Skin of body (tissue), 3 donors: ENCODE data around the gene PLK4. TPM values are rescaled to one million over a fixed set of nuclear protein-coding genes. Genes with fewer than 3 reads are reported as not detected.
"Not testable (repeated sequence)": the region's sequence is repeated elsewhere in the genome, so short reads cannot be mapped to it uniquely, and the experiment has no call there.

ENCODE experiments used
- DNase-seq: peaks from one replicate; lab custom pipeline; 2025; lab: John Stamatoyannopoulos, UW
- small RNA-seq: library from RNA; depleted of rRNA; stranded (forward); fragments of <200 nt; gene quantifications from one replicate; pipeline ENCODE3, GENCODE V24; 2014; ENCODE audit warnings: low replicate concordance
- total RNA-seq: library from RNA; depleted of rRNA; stranded (reverse); fragments of >200 nt; gene quantifications from one replicate; pipeline ENCODE4 v1.2.3, GENCODE V29; 2014

The PLK4 gene
- total RNA-seq, 1 donor from 2014 or later, result 15.4 TPM

DNA sequence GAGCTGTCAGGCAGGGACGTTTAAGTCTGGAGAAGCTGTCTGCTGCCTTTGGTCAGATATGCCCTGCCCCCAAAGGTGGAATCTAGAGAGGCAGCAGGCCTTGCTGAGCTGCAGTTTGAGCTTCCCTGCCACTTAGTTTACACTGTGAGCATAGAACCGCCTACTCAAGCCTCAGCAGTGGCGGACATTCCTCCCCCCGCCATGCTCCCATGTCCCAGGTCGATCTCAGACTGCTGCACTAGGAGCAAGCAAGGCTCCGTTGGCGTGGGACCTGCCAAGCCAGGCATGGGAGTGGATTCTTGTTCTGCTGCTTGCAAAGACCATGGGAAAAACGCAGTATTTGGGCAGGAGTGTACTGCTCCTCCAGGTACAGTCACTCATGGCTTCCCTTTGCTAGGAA, 24.3 kb downstream of the PLK4 start:
- DNase-seq, result no peak

DNA sequence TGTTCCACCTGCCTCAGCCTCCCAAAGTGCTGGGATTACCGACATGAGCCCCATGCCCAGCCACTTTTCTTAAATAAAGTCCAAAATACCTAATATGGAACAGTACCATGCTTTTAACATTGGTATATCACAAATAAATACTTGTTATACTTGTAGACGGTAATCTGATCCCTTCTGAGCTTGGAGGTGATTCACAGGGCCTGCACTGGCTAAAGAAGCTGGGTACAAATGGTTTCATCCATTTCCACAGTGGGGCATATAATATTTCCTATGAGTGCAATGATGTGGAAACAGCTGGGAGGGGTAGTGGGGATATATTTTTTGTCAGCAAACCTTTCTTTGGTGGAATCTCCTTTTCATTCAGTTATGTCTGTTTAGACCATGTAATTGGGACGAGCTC, 35.8 kb downstream of the PLK4 start:
- no peak for DNase-seq

DNA sequence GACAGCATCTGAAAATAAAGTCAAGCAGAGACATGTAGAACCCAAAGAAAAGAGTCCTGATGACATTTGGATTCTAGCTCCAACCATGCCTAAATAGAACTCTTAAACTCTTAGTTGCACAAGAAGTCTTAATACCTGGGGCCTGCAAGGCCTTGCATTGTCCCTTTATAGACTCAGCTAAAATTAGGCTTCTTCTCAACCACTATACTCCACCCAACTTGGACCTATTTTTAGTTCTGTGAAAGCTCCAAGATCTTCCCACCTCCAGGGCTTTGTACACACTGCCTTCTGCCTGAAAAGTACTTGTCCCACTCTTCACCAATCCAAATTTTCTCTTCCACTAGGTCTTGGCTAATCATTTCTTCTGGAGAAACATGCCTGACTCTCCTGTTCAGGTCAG, 36.5 kb downstream of the PLK4 start:
- DNase-seq, result no peak

DNA sequence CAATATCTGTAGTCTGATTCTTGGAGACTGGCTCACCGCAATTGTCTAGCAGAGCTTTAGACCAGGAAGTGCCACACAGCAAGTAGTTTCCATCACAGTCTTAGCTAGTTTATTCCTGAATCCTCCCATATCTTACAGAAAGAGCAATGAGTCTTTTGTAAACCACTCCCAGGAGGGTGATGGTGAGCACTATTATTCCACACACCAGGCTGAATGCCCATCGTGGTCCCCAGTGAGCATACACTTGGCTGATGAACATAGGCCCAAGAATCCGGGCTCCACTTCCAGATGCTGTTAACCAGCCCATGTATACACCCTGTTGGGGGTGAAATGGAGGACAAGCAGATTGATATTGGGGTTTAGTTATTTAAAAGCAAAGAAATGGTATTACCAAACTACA, 39.8 kb downstream of the PLK4 start:
- no peak for DNase-seq

DNA sequence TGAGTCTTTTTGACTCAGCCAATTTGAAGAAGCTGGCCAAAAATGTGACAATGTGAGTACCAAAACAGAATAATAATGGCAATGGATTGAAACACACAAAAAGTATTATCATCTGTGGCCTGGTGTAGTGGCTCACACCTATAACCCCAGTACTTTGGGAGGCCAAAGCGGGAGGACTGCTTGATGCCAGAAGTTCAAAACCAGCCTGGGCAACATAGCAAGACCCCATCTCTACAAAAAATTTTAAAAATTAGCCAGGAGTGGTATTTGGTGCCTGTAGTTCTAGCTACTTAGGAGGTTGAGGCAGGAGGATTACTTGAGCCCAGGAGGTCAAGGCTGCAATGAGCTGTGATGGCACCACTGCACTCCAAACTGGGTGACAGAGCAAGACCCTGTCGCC, 41.5 kb downstream of the PLK4 start:
- no peak for DNase-seq

DNA sequence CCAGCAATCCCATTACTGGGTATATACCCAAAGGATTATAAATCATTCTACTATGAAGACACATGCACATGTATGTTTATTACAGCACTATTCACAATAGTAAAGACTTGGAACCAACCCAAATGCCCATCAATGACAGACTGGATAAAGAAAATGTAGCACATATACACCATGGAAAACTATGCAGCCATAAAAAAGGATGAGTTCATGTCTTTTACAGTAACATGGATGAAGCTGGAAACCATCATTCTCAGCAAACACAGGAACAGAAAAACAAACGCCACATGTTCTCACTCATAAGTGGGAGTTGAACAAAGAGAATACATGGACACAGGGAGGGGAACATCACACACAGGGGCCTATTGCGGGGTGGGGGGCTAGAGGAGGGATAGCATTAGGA, 45.0 kb downstream of the PLK4 start:
- DNase-seq, result not testable (repeated sequence)

DNA sequence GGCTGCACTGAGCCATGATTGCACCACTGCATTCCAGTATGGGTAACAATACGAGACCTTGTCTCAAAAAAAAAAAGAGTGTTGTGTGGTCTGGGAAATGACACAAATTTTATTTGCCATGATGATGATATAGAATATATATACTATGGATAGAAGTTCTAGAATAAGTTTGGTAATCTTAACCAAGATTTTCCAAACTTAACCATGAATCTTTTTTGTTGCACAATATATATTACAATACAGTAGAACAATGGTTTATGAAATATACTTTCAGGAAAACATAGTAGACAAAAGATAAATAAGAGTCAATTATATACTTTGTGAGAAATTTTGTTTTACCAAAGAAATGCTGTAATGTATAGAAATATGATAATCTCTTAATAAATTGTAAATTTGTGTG, 49.5 kb downstream of the PLK4 start:
- DNase-seq, result no peak

DNA sequence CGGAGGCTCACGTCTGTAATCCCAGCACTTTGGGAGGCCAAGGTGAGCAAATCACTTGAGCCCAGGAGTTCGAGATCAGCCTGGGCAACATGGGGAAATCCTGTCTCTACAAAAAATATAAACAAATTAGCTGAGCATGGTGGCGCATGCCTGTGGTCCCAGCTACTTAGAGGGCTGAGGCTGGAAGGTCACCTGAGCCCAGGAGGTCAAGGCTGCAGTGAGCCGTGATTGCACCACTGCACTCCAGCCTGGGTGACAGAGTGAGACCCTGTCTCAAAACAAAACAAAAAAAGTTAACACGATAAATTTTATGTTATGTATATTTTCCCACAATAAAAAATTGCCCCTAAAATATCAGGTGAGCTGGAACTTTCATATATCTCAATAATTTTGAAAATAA, 51.1 kb downstream of the PLK4 start:
- DNase-seq, result not testable (repeated sequence)

DNA sequence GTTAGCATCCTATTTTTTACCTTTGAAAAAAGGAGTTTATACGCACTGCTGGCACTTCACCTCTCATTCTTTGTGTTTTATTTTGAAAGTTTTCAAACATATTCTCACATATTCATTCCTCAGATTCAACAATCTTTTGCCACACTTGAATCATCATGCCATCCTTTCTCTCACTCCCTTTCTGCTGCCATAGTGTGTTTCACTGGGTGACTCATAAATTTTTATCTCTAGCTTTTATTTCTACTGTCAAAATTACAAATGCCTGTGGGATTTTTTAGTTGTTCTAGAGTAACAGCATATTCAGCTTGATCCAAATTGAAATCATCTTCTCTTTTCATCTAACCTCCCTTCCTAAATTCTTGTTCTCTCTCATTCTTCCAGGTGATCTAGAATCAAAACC, 56.3 kb downstream of the PLK4 start:
- no peak for DNase-seq

Small RNAs within 50 kb of the gene (small RNA-seq; reads per million reads assigned to genes)
- not detected for gene RNU6-583P

Other genes starting within 250 kb of the PLK4 start
- gene INTU, start 247.9 kb upstream of the PLK4 start, total RNA-seq, result 20.2 TPM
- not detected for gene SLC25A31, start 150.5 kb upstream of the PLK4 start, total RNA-seq
- gene HSPA4L, start 98.6 kb upstream of the PLK4 start, total RNA-seq, result 8.8 TPM
- 30.4 TPM for gene MFSD8, start 84.3 kb downstream of the PLK4 start, total RNA-seq
- 10.9 TPM for gene ABHD18, start 84.5 kb downstream of the PLK4 start, total RNA-seq
- 25.6 TPM for gene LARP1B, start 180.4 kb downstream of the PLK4 start, total RNA-seq